H1 (cell line): ENCODE measurements around the gene YIF1A. TPM values are rescaled to one million over a fixed set of nuclear protein-coding genes. Genes with fewer than 3 reads are reported as not detected.

Experiments
- CTCF ChIA-PET: fragments of 300-600 bp; sonication (Branson Sonifier 250); formaldehyde crosslinking; loops from one replicate; lab custom pipeline; 2021; ENCODE audit not compliant: partially characterized antibody; lab: Charles Lee
- POLR2A ChIA-PET: fragments of 300-600 bp; sonication (Branson Sonifier 250); formaldehyde crosslinking; loops from one replicate; lab custom pipeline; 2021; ENCODE audit warnings: inconsistent platforms; ENCODE audit not compliant: partially characterized antibody; lab: Charles Lee
- DNase-seq, 2 experiments: peaks; one replicate each; pipeline versions ENCODE4 v3.0.0 to v3.0.0-alpha.2; 2010 to 2022; ENCODE audit warnings: low spot score in 2 of 2, low read depth in 1 of 2, mixed read lengths in 1 of 2
- FAIRE-seq: peaks from 2 replicates; lab custom pipeline; 2011; peaks lifted over from hg19 to GRCh38; lab: Jason Lieb, UNC
- H2AFZ ChIP-seq: 2 replicates; pipeline ENCODE4 v1.8.1; 2012; ENCODE audit warnings: low read length, inconsistent platforms
- H2AK5ac ChIP-seq: 2 replicates; pipeline ENCODE4 v1.6.1; 2013; ENCODE audit warnings: low read depth, low read length
- H2BK120ac ChIP-seq: replicated peaks from 2 replicates; pipeline ENCODE3; 2013; ENCODE audit warnings: low read depth, low read length, inconsistent platforms
- H2BK12ac ChIP-seq: 2 replicates; pipeline ENCODE4 v1.6.1; 2013; ENCODE audit warnings: low read depth, low read length
- H2BK15ac ChIP-seq: 2 replicates; pipeline ENCODE4 v1.6.1; 2013; ENCODE audit warnings: low read length
- H2BK20ac ChIP-seq: 2 replicates; pipeline ENCODE4 v1.6.1; 2013; ENCODE audit warnings: low read length
- H2BK5ac ChIP-seq: 2 replicates; pipeline ENCODE4 v1.6.1; 2013; ENCODE audit warnings: low read depth, low read length
- H3K14ac ChIP-seq: 2 replicates; pipeline ENCODE4 v1.6.1; 2013; ENCODE audit warnings: inconsistent platforms; ENCODE audit not compliant: insufficient read length
- H3K18ac ChIP-seq: 2 replicates; pipeline ENCODE4 v1.6.1; 2013; ENCODE audit warnings: low read length; ENCODE audit errors: extremely low read depth
- H3K23ac ChIP-seq: 2 replicates; pipeline ENCODE4 v1.6.1; 2013; ENCODE audit warnings: inconsistent platforms; ENCODE audit not compliant: insufficient read length
- H3K23me2 ChIP-seq: 2 replicates; pipeline ENCODE4 v1.6.1; 2013; ENCODE audit warnings: low read depth, low read length
- H3K27ac ChIP-seq: 2 replicates; pipeline ENCODE4 v1.6.1; 2011; ENCODE audit warnings: low read depth, low read length, inconsistent platforms
- H3K27me3 ChIP-seq, 4 experiments: replicated peaks in 1 of 4; 1 replicate in 1 of 4; 2 replicates in 3 of 4; pipeline versions ENCODE4 v1.6.1 to v1.8.1; 2011 to 2013; ENCODE audit warnings: low read length in 3 of 4, mild to moderate bottlenecking in 3 of 4, inconsistent platforms in 2 of 4, mixed read lengths in 2 of 4, moderate library complexity in 1 of 4; ENCODE audit not compliant: control insufficient read depth in 3 of 4, insufficient read depth in 3 of 4; ENCODE audit errors: extremely low read depth in 1 of 4
- H3K36me3 ChIP-seq, 4 experiments: 2 replicates each; pipeline versions ENCODE4 v1.6.1 to v1.8.1; 2011 to 2013; ENCODE audit warnings: mild to moderate bottlenecking in 4 of 4, low read length in 3 of 4, moderate library complexity in 2 of 4, control low read depth in 1 of 4, inconsistent platforms in 1 of 4; ENCODE audit not compliant: insufficient read depth in 4 of 4, control insufficient read depth in 2 of 4
- H3K4ac ChIP-seq: replicated peaks from 2 replicates; pipeline ENCODE3; 2013; ENCODE audit warnings: low read length, low read depth, mixed read lengths, inconsistent platforms; ENCODE audit not compliant: insufficient read length
- H3K4me1 ChIP-seq, 4 experiments: replicated peaks in 1 of 4; 1 replicate in 1 of 4; 2 replicates in 3 of 4; pipeline versions ENCODE4 v1.6.1 to v1.8.1; 2011 to 2013; ENCODE audit warnings: low read length in 3 of 4, inconsistent platforms in 2 of 4, mixed read lengths in 1 of 4; ENCODE audit not compliant: insufficient read depth in 4 of 4, control insufficient read depth in 3 of 4
- H3K4me2 ChIP-seq, 2 experiments: 2 replicates each; pipeline versions ENCODE4 v1.6.1 to v1.8.1; 2011 to 2013; ENCODE audit warnings: low read depth in 2 of 2, low read length in 2 of 2, control low read depth in 1 of 2, inconsistent platforms in 1 of 2, mild to moderate bottlenecking in 1 of 2; ENCODE audit not compliant: insufficient read depth in 1 of 2
- H3K4me3 ChIP-seq, 4 experiments: fragments of 200-600, 300-600 bp in 1 of 4; sonication (generic), shearing (Covaris generic), sonication (Bioruptor Twin) in 1 of 4; 2 replicates each; pipeline versions ENCODE4 v1.5.1 to v1.8.1; 2011 to 2016; ENCODE audit warnings: low read length in 4 of 4, low read depth in 3 of 4, control low read depth in 2 of 4, inconsistent platforms in 2 of 4, mild to moderate bottlenecking in 2 of 4, mixed read lengths in 1 of 4, moderate library complexity in 1 of 4; ENCODE audit not compliant: insufficient read depth in 2 of 4; ENCODE audit errors: extremely low read depth in 1 of 4
- H3K56ac ChIP-seq: replicated peaks from 2 replicates; pipeline ENCODE3; 2013; ENCODE audit warnings: low read depth, mild to moderate bottlenecking, mixed read lengths, low read length, inconsistent platforms; ENCODE audit not compliant: insufficient read length
- H3K79me1 ChIP-seq: 2 replicates; pipeline ENCODE4 v1.6.1; 2013; ENCODE audit warnings: low read depth, low read length, control low read depth
- H3K79me2 ChIP-seq, 2 experiments: 2 replicates each; pipeline versions ENCODE4 v1.6.1 to v1.8.1; 2012 to 2013; ENCODE audit warnings: low read length in 2 of 2, mild to moderate bottlenecking in 2 of 2, inconsistent platforms in 1 of 2; ENCODE audit not compliant: insufficient read depth in 2 of 2, control insufficient read depth in 1 of 2
- H3K9ac ChIP-seq, 4 experiments: replicated peaks in 1 of 4; 1 replicate in 1 of 4; 2 replicates in 3 of 4; pipeline versions ENCODE4 v1.6.1 to v1.8.1; 2011 to 2013; ENCODE audit warnings: low read depth in 3 of 4, low read length in 3 of 4, control low read depth in 2 of 4, mild to moderate bottlenecking in 2 of 4, moderate library complexity in 2 of 4, inconsistent platforms in 1 of 4; ENCODE audit errors: extremely low read depth in 1 of 4
- H3K9me3 ChIP-seq, 2 experiments: 2 replicates each; pipeline versions ENCODE4 v1.6.1 to v1.8.1; 2012 to 2013; ENCODE audit warnings: mild to moderate bottlenecking in 2 of 2, moderate library complexity in 2 of 2, control low read depth in 1 of 2, inconsistent platforms in 1 of 2, low read depth in 1 of 2, low read length in 1 of 2, mixed read lengths in 1 of 2; ENCODE audit not compliant: insufficient read depth in 2 of 2
- H4K20me1 ChIP-seq, 2 experiments: replicated peaks in 1 of 2; 2 replicates each; pipeline versions ENCODE3 to v1.8.1; 2011 to 2013; ENCODE audit warnings: inconsistent platforms in 2 of 2, low read length in 2 of 2, mild to moderate bottlenecking in 1 of 2; ENCODE audit not compliant: insufficient read depth in 2 of 2, control insufficient read depth in 1 of 2
- H4K5ac ChIP-seq: 2 replicates; pipeline ENCODE4 v1.6.1; 2013; ENCODE audit warnings: low read length, low read depth, mixed read lengths, inconsistent platforms; ENCODE audit not compliant: insufficient read length
- H4K8ac ChIP-seq: 2 replicates; pipeline ENCODE4 v1.8.0; 2013; ENCODE audit warnings: mild to moderate bottlenecking, moderate library complexity, low read length, inconsistent platforms; ENCODE audit not compliant: insufficient read depth; ENCODE audit errors: extremely low read depth
- H4K91ac ChIP-seq: replicated peaks from 2 replicates; pipeline ENCODE3; 2013; ENCODE audit warnings: low read length, mixed read lengths, inconsistent platforms; ENCODE audit not compliant: insufficient read length
- ASH2L ChIP-seq: fragments of 200-600, 300-600 bp; sonication (generic); IDR thresholded peaks from one replicate; pipeline ENCODE4 v1.7.1; 2017; ENCODE audit warnings: low read length
- BACH1 ChIP-seq: IDR thresholded peaks from 2 replicates; pipeline ENCODE4 v1.6.1; 2012; ENCODE audit warnings: low read length, improper control_type of control experiment
- BRCA1 ChIP-seq: IDR thresholded peaks from 2 replicates; pipeline ENCODE4 v1.6.1; 2012; ENCODE audit warnings: low read depth, low read length, improper control_type of control experiment
- CHD1 ChIP-seq: IDR thresholded peaks from 2 replicates; pipeline ENCODE4 v1.6.1; 2012; ENCODE audit warnings: low read depth, low read length, improper control_type of control experiment
- CHD2 ChIP-seq: IDR thresholded peaks from 2 replicates; pipeline ENCODE4 v1.6.1; 2012; ENCODE audit warnings: low read length, improper control_type of control experiment
- EGR1 ChIP-seq: IDR thresholded peaks from 2 replicates; pipeline ENCODE4 v1.6.1; 2011; ENCODE audit warnings: low read depth, low read length, borderline replicate concordance
- EP300 ChIP-seq, 2 experiments: IDR thresholded peaks; 1 replicate in 1 of 2; 2 replicates in 1 of 2; pipeline ENCODE4 v1.6.1; 2011 to 2012; ENCODE audit warnings: low read depth in 2 of 2, low read length in 2 of 2, mild to moderate bottlenecking in 2 of 2, borderline replicate concordance in 1 of 2, inconsistent platforms in 1 of 2, moderate library complexity in 1 of 2
- RBBP5 ChIP-seq: IDR thresholded peaks from 2 replicates; pipeline ENCODE4 v1.7.1; 2012; ENCODE audit warnings: low read depth, mild to moderate bottlenecking, inconsistent platforms, low read length, moderate library complexity, borderline replicate concordance
- SIX5 ChIP-seq: IDR thresholded peaks from 2 replicates; pipeline ENCODE4 v1.6.1; 2011; ENCODE audit warnings: mild to moderate bottlenecking, low read depth, low read length
- SP4 ChIP-seq: IDR thresholded peaks from 2 replicates; pipeline ENCODE4 v1.6.1; 2012; ENCODE audit warnings: low read length, inconsistent platforms
- TAF1 ChIP-seq: IDR thresholded peaks from 2 replicates; pipeline ENCODE4 v1.6.1; 2011; ENCODE audit warnings: mild to moderate bottlenecking, low read depth, low read length
- WGBS, 2 experiments: shearing (Covaris generic) in 1 of 2; methylation state at CpG; one replicate each; pipeline versions ENCODE4 v1.1.6 to v1.1.7; 2013 to 2015; ENCODE audit warnings: low lambda C conversion rate in 2 of 2, mixed read lengths in 2 of 2, inconsistent platforms in 1 of 2, low coverage in 1 of 2, missing lambda C conversion rate in 1 of 2; ENCODE audit not compliant: insufficient replicate concordance in 2 of 2, insufficient coverage in 1 of 2, insufficient read length in 1 of 2; ENCODE audit errors: extremely low coverage in 1 of 2, missing lambda C conversion rate in 1 of 2; 5-methylcytosine and 5-hydroxymethylcytosine counted together
- polyA plus RNA-seq, 7 experiments: library from polyadenylated mRNA; depleted of rRNA in 3 of 7; stranded (reverse) in 5 of 7; unstranded in 2 of 7; fragments of >200 nt in 5 of 7; fragments of 200-250 nt in 2 of 7; gene quantifications; 1 replicate in 5 of 7; 2 replicates in 1 of 7; 4 replicates in 1 of 7; pipeline versions ENCODE4 v1.2.1 to v1.2.3, GENCODE V29; 2011 to 2013; ENCODE audit warnings: missing spikeins in 2 of 7, mixed read lengths in 2 of 7
- total RNA-seq: library from RNA; stranded (reverse); fragmentation: NEBNext Ultra II Directional; extraction: Animal tissue kit (Norgen Biotek cat#: 25700); gene quantifications from 2 replicates; pipeline ENCODE4 v1.2.1, GENCODE V29; 2021

Gene YIF1A
- total and polyA plus RNA-seq, 2 of the 8 experiments (the other 6 are each of a cell fraction or from before 2014, with no cell fraction given) = 70.1 to 178 TPM

DNA sequence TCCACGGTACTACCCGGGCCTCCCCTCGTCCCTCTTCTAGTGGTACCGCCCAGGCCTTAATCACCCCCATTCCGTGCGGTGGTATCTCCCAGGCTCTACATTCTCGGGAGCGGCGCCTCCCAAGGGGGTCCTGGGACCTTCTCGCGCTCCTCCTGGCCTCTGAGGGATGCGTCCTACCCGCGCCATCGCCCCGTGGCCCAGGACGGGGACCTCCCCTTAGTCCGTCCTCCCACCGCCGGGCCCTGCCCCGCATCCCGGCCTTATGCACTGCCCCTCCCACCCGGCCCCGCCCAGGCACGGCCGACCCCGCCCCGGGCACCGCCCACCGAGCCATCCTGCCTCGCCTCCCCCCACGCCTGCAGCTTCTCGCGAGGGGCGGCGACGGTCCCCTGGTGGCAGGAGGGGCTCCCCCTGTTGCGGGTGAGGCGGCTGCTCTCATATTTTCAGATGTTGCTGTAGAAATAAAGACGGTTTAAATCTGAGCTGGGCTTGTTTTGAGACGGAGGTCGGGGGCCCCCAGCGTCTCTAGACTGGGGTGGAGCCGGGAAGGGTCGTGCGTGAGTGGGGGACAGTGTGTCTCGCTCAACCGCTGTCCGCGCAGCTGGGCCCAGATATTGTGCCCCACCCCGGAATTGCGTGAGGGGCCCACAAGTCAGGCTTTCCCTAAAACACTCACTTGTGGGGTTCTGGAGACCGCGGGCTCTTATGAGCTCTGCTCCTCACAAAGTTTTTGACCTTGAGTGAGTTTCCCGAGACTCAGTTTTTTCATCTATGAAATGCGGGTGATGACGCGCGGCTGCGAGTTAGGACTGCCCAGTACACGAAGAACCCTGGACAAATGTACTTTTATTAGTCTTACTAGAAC is 21.3 kb downstream of the YIF1A start:
- H3K4me1 ChIP-seq = peaks cover 0 to 5% (median 3%) of the 10 kb centered on the region in 4 experiments; a peak in 5 of 7 replicates
- DNase-seq = peak; percentile 51 to 88
- H3K36me3 ChIP-seq = peaks cover 8 to 19% (median 15%) of the 10 kb centered on the region in 4 experiments; a peak in 7 of 8 replicates
- TF ChIP-seq RBBP5 = 0 out of 2 replicates have a peak, but pooled peaks have one; percentile 56
- 0 out of 2 replicates have a peak, but pooled peaks have one; percentile 19 for TF ChIP-seq SP4
- TF ChIP-seq CHD1 = peak; percentile 84
- TF ChIP-seq ASH2L = no peak
- TF ChIP-seq EP300 (IDR thresholded peaks at IDR 0.05; ENCODE audit: borderline replicate concordance in 1 of 2, low read depth in 2 of 2, low read length in 2 of 2) = peak in 1 of 2 experiments; percentile 96; a peak in 2 of 3 replicates
- peak; percentile 62; the same call in 1 of the 2 replicates for TF ChIP-seq BRCA1
- TF ChIP-seq EGR1 = no peak
- TF ChIP-seq BACH1 = peak; percentile 52
- peak; percentile 43; the same call in 1 of the 2 replicates for TF ChIP-seq TAF1
- TF ChIP-seq SIX5 = peak; percentile 12; the same call in 1 of the 2 replicates
- peak; percentile 85 for TF ChIP-seq CHD2

More for the DNA sequence above, 21.3 kb downstream of the YIF1A start:
- Histone ChIP-seq H2BK15ac (no peak overlapping the region), H3K9me3 (no peaks in the 10 kb centered on the region), H3K79me1 (peaks cover 6% of the 10 kb centered on the region; the same call in 1 of the 2 replicates), H4K91ac (no peak overlapping the region), H4K5ac (peak overlapping the region; percentile 32), H4K8ac (no peak overlapping the region; the same call in 1 of the 2 replicates), H3K4me2 (peak overlapping the region; percentile 88 to 96), H2BK20ac (no peak overlapping the region), H3K79me2 (peaks cover 0 to 13% of the 10 kb centered on the region in 2 experiments; a peak in 2 of 4 replicates), H2BK120ac (no peak overlapping the region), H3K23ac (no peak overlapping the region), H3K27ac (no peak overlapping the region), H3K14ac (no peak overlapping the region), H2BK5ac (peak overlapping the region; percentile 47; the same call in 1 of the 2 replicates), H3K56ac (peak overlapping the region; percentile 5), H3K18ac (peak overlapping the region; percentile 25), H3K9ac (peak overlapping the region in 2 of 4 experiments; percentile 8 to 21; a peak in 3 of 7 replicates), H2AFZ (no peak overlapping the region), H3K4ac (no peak overlapping the region), H2AK5ac (no peak overlapping the region), H4K20me1 (peaks cover 5 to 17% of the 10 kb centered on the region in 2 experiments), H3K4me3 (peak overlapping the region; percentile 57 to 91 (median 72)), H3K23me2 (peaks cover 9% of the 10 kb centered on the region), H3K27me3 (no peaks in the 10 kb centered on the region), H2BK12ac (no peak overlapping the region)
- CTCF ChIA-PET = interaction anchor here (0.7 to 6.6 kb wide), 16 partner anchors 9 to 379 kb away, joined by 3 to 48 read pairs (median 4); partner anchors contain the start of genes FIBP and YIF1A
- POLR2A ChIA-PET = interaction anchor here (0.7 to 9.0 kb wide), 12 partner anchors 13 to 198 kb away, joined by 3 to 125 read pairs (median 5); partner anchors contain the start of genes CNIH2, RIN1 and YIF1A
- no peak for FAIRE-seq
- WGBS, 2 experiments = 5% methylated on average over 43 of the region's 61 CpGs; no CpG with 5 or more reads in 1 of the 2 experiments
